ENCODE data around the gene FANCI. TPM values are rescaled to one million over a fixed set of nuclear protein-coding genes. Genes with fewer than 3 reads are reported as not detected.

The FANCI gene
- total RNA-seq, 1 experiment from 2014 or later: 163 TPM

DNA sequence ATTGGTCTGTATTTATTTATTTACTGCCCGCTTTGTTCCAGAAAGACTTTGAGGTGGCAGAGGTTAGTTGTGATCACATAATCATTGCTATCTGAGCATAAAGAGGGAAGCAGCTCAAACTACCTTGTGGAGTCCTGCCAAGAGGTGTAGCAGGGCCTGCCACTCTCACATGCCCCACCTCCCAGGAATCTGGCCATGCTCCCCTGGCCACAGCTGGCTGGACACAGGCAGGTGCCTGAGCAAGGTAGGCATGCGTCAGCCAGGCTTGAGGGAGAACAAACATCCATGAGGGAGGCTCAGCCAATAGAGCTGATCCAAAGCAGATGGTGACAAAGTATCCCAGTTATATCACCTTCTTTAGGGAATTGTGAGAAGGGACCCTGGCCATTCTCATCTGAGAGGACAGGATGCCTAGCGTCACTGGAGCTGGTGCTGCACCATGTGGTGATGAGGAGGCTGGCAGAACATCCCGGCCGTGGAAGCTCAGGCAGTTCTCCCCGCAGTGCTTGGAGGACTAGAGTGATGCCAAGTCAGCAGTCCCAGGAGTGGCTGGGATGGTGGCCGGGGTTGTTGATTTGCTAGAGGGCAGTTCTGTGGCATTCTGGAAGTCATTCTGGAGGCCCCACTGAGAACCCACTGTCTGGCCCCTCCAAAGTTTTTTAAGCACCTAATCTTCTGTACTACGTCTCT lies 97.7 kb downstream of the FANCI start:
- no TSS peak for BruUV-seq (replicated peaks)
- no peak for DNase-seq (ENCODE audit: low spot score)
- TF ChIP-seq EZH2 (IDR thresholded peaks at IDR 0.05; ENCODE audit: borderline replicate concordance, low read depth, low read length, poor library complexity, severe bottlenecking): no peak
- TF ChIP-seq, protein P1, sequence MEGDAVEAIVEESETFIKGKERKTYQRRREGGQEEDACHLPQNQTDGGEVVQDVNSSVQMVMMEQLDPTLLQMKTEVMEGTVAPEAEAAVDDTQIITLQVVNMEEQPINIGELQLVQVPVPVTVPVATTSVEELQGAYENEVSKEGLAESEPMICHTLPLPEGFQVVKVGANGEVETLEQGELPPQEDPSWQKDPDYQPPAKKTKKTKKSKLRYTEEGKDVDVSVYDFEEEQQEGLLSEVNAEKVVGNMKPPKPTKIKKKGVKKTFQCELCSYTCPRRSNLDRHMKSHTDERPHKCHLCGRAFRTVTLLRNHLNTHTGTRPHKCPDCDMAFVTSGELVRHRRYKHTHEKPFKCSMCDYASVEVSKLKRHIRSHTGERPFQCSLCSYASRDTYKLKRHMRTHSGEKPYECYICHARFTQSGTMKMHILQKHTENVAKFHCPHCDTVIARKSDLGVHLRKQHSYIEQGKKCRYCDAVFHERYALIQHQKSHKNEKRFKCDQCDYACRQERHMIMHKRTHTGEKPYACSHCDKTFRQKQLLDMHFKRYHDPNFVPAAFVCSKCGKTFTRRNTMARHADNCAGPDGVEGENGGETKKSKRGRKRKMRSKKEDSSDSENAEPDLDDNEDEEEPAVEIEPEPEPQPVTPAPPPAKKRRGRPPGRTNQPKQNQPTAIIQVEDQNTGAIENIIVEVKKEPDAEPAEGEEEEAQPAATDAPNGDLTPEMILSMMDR (conservative IDR thresholded peaks at IDR 0.05; ENCODE audit: low read depth, low read length): no peak
- intact Hi-C loops (cut with micrococcal nuclease; ENCODE audit: unreplicated experiment): no loop called here
- ChIA-PET CTCF (no interaction called here), POLR2A (ENCODE audit: low non-redundant PET) (interaction anchor here (0.5 kb wide), 1 partner anchor 52 kb away, joined by 3 read pairs; no protein-coding TSS in a partner anchor)
- Histone ChIP-seq H3K27ac (ENCODE audit: low read depth, low read length, poor library complexity, severe bottlenecking) (no peak overlapping the region), H3K27me3 (replicated peaks; ENCODE audit: insufficient read depth, low read depth, low read length, poor library complexity) (no peaks in the 10 kb centered on the region), H3K4me1 (ENCODE audit: insufficient read depth, low read length, poor library complexity, severe bottlenecking) (no peaks in the 10 kb centered on the region), H3K4me3 (ENCODE audit: low read depth, low read length, poor library complexity, severe bottlenecking) (no peak overlapping the region), H3K36me3 (ENCODE audit: insufficient read depth, low read length, poor library complexity, severe bottlenecking) (no peaks in the 10 kb centered on the region), H3K9me3 (ENCODE audit: low read depth, low read length, poor library complexity, severe bottlenecking) (no peaks in the 10 kb centered on the region)

DNA sequence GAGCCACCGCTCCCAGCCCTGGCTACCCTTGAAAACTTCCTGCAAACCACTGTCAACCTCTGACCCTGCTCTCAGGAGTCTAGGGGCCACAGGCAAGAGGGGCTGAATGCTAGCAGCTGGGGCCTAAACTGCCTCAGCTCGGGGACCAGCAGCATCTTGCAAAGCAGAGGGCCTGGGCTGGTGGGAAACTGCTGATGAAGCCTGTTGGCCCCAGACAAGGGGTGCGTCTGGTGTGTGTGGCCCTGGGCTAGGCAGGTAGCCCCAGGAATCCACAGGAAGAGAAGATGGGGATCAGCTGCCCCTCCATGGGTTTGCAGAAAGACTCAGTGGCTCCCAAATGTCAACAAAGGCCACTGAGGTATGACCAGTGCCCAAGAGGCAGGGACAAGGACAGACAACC lies 99.1 kb downstream of the FANCI start:
- BruUV-seq (replicated peaks): no TSS peak
- intact Hi-C loops (cut with micrococcal nuclease; ENCODE audit: unreplicated experiment): no loop called here
- no peak overlapping the region for H3K4me3 ChIP-seq (ENCODE audit: low read depth, low read length, poor library complexity, severe bottlenecking)
- H3K9me3 ChIP-seq (ENCODE audit: low read depth, low read length, poor library complexity, severe bottlenecking): no peaks in the 10 kb centered on the region
- ChIA-PET POLR2A (ENCODE audit: low non-redundant PET) (no interaction called here), CTCF (no interaction called here)
- H3K4me1 ChIP-seq (ENCODE audit: insufficient read depth, low read length, poor library complexity, severe bottlenecking): no peaks in the 10 kb centered on the region
- no peak for TF ChIP-seq EZH2 (IDR thresholded peaks at IDR 0.05; ENCODE audit: borderline replicate concordance, low read depth, low read length, poor library complexity, severe bottlenecking)
- TF ChIP-seq, protein P1 (conservative IDR thresholded peaks at IDR 0.05; ENCODE audit: low read depth, low read length): no peak
- no peaks in the 10 kb centered on the region for H3K27me3 ChIP-seq (replicated peaks; ENCODE audit: insufficient read depth, low read depth, low read length, poor library complexity)
- no peak for DNase-seq (ENCODE audit: low spot score)
- no peaks in the 10 kb centered on the region for H3K36me3 ChIP-seq (ENCODE audit: insufficient read depth, low read length, poor library complexity, severe bottlenecking)
- no peak overlapping the region for H3K27ac ChIP-seq (ENCODE audit: low read depth, low read length, poor library complexity, severe bottlenecking)

DNA sequence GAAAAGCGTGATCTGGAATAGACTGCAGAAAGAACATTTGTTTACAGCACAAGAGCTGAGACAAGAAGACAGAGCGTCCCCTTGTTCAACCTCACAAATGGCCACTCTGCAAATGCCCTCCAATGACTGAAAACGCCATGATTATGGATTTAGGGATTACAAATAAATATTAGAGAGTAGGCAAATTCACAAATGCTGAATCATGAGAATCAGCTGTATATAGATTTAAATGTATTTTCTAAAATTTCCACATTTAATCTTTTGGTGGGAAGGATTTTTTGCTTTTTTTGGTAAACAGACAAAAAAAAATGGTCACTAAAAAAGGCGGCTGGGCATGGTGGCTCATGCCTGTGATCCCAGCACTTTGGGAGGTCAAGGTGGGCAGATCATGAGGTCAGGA lies 101.5 kb downstream of the FANCI start:
- Histone ChIP-seq H3K4me3 (ENCODE audit: low read depth, low read length, poor library complexity, severe bottlenecking) (no peak overlapping the region), H3K27ac (ENCODE audit: low read depth, low read length, poor library complexity, severe bottlenecking) (no peak overlapping the region), H3K4me1 (ENCODE audit: insufficient read depth, low read length, poor library complexity, severe bottlenecking) (no peaks in the 10 kb centered on the region), H3K36me3 (ENCODE audit: insufficient read depth, low read length, poor library complexity, severe bottlenecking) (no peaks in the 10 kb centered on the region), H3K9me3 (ENCODE audit: low read depth, low read length, poor library complexity, severe bottlenecking) (no peaks in the 10 kb centered on the region), H3K27me3 (replicated peaks; ENCODE audit: insufficient read depth, low read depth, low read length, poor library complexity) (no peaks in the 10 kb centered on the region)
- no TSS peak for BruUV-seq (replicated peaks)
- intact Hi-C loops (cut with micrococcal nuclease; ENCODE audit: unreplicated experiment): no loop called here
- no peak for DNase-seq (ENCODE audit: low spot score)
- ChIA-PET POLR2A (ENCODE audit: low non-redundant PET) (no interaction called here), CTCF (no interaction called here)
- TF ChIP-seq EZH2 (IDR thresholded peaks at IDR 0.05; ENCODE audit: borderline replicate concordance, low read depth, low read length, poor library complexity, severe bottlenecking): no peak
- TF ChIP-seq, protein P1 (conservative IDR thresholded peaks at IDR 0.05; ENCODE audit: low read depth, low read length): no peak
